K562 (cell line): ENCODE measurements around the gene SKAP1. TPM values are rescaled to one million over a fixed set of nuclear protein-coding genes. Genes with fewer than 3 reads are reported as not detected.

Experiments used
- ATAC-seq: fragments of 200-7000 bp; cut with Tn5 transposase; 3 replicates; pipeline ENCODE4 v1.9.1; 2020; ENCODE audit warnings: moderate library complexity
- BruUV-seq: library from RNA; stranded (reverse); fragments of 400-500 nt; replicated peaks from 2 replicates; lab custom pipeline; 2021; lab: Mats Ljungman, UMichigan
- CTCF ChIA-PET: fragments of 300-600 bp; formaldehyde crosslinking; extraction: SDS; loops from one replicate; lab custom pipeline; 2021; ENCODE audit warnings: low intra/inter-chr PET ratio; lab: Yijun Ruan, JAX
- POLR2A ChIA-PET: fragments of 300-600, 350-650 bp; sonication (Branson Sonifier 250); formaldehyde crosslinking; extraction: SDS; loops from one replicate; lab custom pipeline; 2021; ENCODE audit warnings: antibody characterized with exemption, inconsistent platforms; lab: Yijun Ruan, JAX
- DNase-seq, 4 experiments: peaks; one replicate each; pipeline versions ENCODE4 v3.0.0 to v3.0.0-alpha.2; 2011 to 2018; ENCODE audit warnings: low spot score in 3 of 4, mixed read lengths in 3 of 4; ENCODE audit errors: extremely low read depth in 1 of 4
- FAIRE-seq: peaks from 2 replicates; lab custom pipeline; 2011; peaks lifted over from hg19 to GRCh38; lab: Jason Lieb, UNC
- H2AFZ ChIP-seq: 2 replicates; pipeline ENCODE4 v1.6.0; 2011; ENCODE audit warnings: low read depth, low read length, control low read depth, inconsistent platforms
- H3K27ac ChIP-seq: fragments of 200-600 bp; 3 replicates; pipeline ENCODE4 v1.8.0; 2011; ENCODE audit warnings: low read depth, mild to moderate bottlenecking, control low read depth, inconsistent platforms, low read length, moderate library complexity, mixed read lengths; ENCODE audit errors: extremely low read depth
- H3K27me3 ChIP-seq, 2 experiments: fragments of 300-600 bp in 1 of 2; 2 replicates in 1 of 2; 3 replicates in 1 of 2; pipeline versions ENCODE4 v1.6.0 to v1.8.0; 2011; ENCODE audit warnings: inconsistent platforms in 2 of 2, low read length in 2 of 2, mild to moderate bottlenecking in 1 of 2, mixed read lengths in 1 of 2, moderate library complexity in 1 of 2; ENCODE audit not compliant: control insufficient read depth in 2 of 2, insufficient read depth in 2 of 2
- H3K36me3 ChIP-seq: fragments of 300-600 bp; 3 replicates; pipeline ENCODE4 v1.8.0; 2011; ENCODE audit warnings: mild to moderate bottlenecking, low read length, inconsistent platforms; ENCODE audit not compliant: control insufficient read depth, insufficient read depth
- H3K4me1 ChIP-seq, 2 experiments: fragments of 200-600 bp in 1 of 2; replicated peaks in 1 of 2; 2 replicates in 1 of 2; 3 replicates in 1 of 2; pipeline versions ENCODE4 v1.5.1 to v1.8.0; 2011; ENCODE audit warnings: inconsistent platforms in 2 of 2, low read length in 2 of 2, mild to moderate bottlenecking in 1 of 2, mixed read lengths in 1 of 2, moderate library complexity in 1 of 2; ENCODE audit not compliant: control insufficient read depth in 2 of 2, insufficient read depth in 2 of 2
- H3K4me2 ChIP-seq: 2 replicates; pipeline ENCODE4 v1.6.1; 2011; ENCODE audit warnings: low read length, control low read depth, inconsistent platforms, mixed read lengths; ENCODE audit not compliant: insufficient read depth
- H3K4me3 ChIP-seq: fragments of 200-600 bp; sonication (generic), shearing (Covaris generic); 2 replicates; pipeline ENCODE4 v1.5.1; 2016; ENCODE audit warnings: control low read depth, inconsistent platforms
- H3K79me2 ChIP-seq: fragments of 200-600 bp; 3 replicates; pipeline ENCODE4 v1.8.0; 2011; ENCODE audit warnings: low read length, inconsistent platforms; ENCODE audit not compliant: control insufficient read depth, insufficient read depth
- H3K9ac ChIP-seq, 2 experiments: 2 replicates each; pipeline versions ENCODE4 v1.6.0 to v1.6.1; 2011; ENCODE audit warnings: low read depth in 2 of 2, low read length in 2 of 2, control low read depth in 1 of 2, inconsistent platforms in 1 of 2, mild to moderate bottlenecking in 1 of 2, mixed read lengths in 1 of 2; ENCODE audit not compliant: insufficient read depth in 1 of 2
- H3K9me1 ChIP-seq: one replicate; pipeline ENCODE4 v1.6.0; 2011; ENCODE audit warnings: inconsistent platforms, mild to moderate bottlenecking, low read length, moderate library complexity; ENCODE audit not compliant: control insufficient read depth, insufficient read depth
- H3K9me3 ChIP-seq: replicated peaks from 2 replicates; pipeline ENCODE4 v1.5.1; 2011; ENCODE audit warnings: low read depth, low read length, inconsistent platforms; ENCODE audit not compliant: control insufficient read depth, insufficient read depth
- H4K20me1 ChIP-seq: replicated peaks from 2 replicates; pipeline ENCODE4 v1.6.1; 2011; ENCODE audit warnings: low read length, inconsistent platforms, mixed read lengths; ENCODE audit not compliant: control insufficient read depth, insufficient read depth
- DNMT1 ChIP-seq: fragments of 450-650 bp; IDR thresholded peaks from 2 replicates; pipeline ENCODE4 v1.6.1; 2016; ENCODE audit warnings: antibody characterized with exemption, mild to moderate bottlenecking
- HLTF ChIP-seq: fragments of 450-650 bp; IDR thresholded peaks from 2 replicates; pipeline ENCODE4 v1.6.1; 2016
- HMG20B ChIP-seq: fragments of 250-450 bp; sonication (Bioruptor Pico); IDR thresholded peaks from 2 replicates; pipeline ENCODE4 v1.5.0; 2021; ENCODE audit warnings: mild to moderate bottlenecking
- KAT8 ChIP-seq: fragments of 450-650 bp; IDR thresholded peaks from 2 replicates; pipeline ENCODE4 v1.6.1; 2016; ENCODE audit warnings: low read depth, mild to moderate bottlenecking
- KDM5B ChIP-seq: fragments of 200-600 bp; sonication (generic); IDR thresholded peaks from 2 replicates; pipeline ENCODE4 v1.6.1; 2012; ENCODE audit warnings: low read depth, mild to moderate bottlenecking, moderate library complexity, low read length, control low read depth, inconsistent platforms; ENCODE audit not compliant: insufficient replicate concordance
- NELFE ChIP-seq: IDR thresholded peaks from 2 replicates; pipeline ENCODE4 v1.6.1; 2011; ENCODE audit warnings: mild to moderate bottlenecking; ENCODE audit not compliant: insufficient read depth, insufficient read length
- NR1H2 ChIP-seq: sonication (generic); formaldehyde crosslinking; IDR thresholded peaks from 2 replicates; pipeline ENCODE4 v1.4.0; 2020; ENCODE audit warnings: mild to moderate bottlenecking, missing genetic modification reagents
- NR2C1 ChIP-seq, 2 experiments: fragments of 450-650 bp; IDR thresholded peaks; 2 replicates each; pipeline ENCODE4 v1.6.1; 2017; ENCODE audit warnings: mild to moderate bottlenecking in 2 of 2, antibody characterized with exemption in 1 of 2, inconsistent platforms in 1 of 2, missing compliant biosample characterization in 1 of 2, missing genetic modification characterization in 1 of 2
- PHTF2 ChIP-seq: fragments of 250-450 bp; sonication (Bioruptor Pico); IDR thresholded peaks from 2 replicates; pipeline ENCODE4 v1.5.0; 2021; ENCODE audit warnings: mild to moderate bottlenecking
- POLR2AphosphoS5 ChIP-seq: IDR thresholded peaks from 2 replicates; pipeline ENCODE4 v1.6.1; 2011; ENCODE audit warnings: mild to moderate bottlenecking, low read depth, low read length, moderate library complexity; ENCODE audit not compliant: control insufficient read depth, insufficient read depth
- RFX1 ChIP-seq: fragments of 450-650 bp; IDR thresholded peaks from 2 replicates; pipeline ENCODE4 v1.6.1; 2016; ENCODE audit warnings: mild to moderate bottlenecking, moderate library complexity
- SMARCC2 ChIP-seq: fragments of 450-650 bp; IDR thresholded peaks from 2 replicates; pipeline ENCODE4 v1.6.1; 2017; ENCODE audit warnings: antibody characterized with exemption, moderate library complexity, mild to moderate bottlenecking, low read depth
- TRIM24 ChIP-seq, 2 experiments: fragments of 450-650 bp; IDR thresholded peaks; 2 replicates each; pipeline ENCODE4 v1.6.1; 2016
- ZNF212 ChIP-seq: fragments of 450-650 bp; formaldehyde crosslinking; IDR thresholded peaks from 2 replicates; pipeline ENCODE4 v1.4.0; 2020; ENCODE audit warnings: mild to moderate bottlenecking
- ZNF224 ChIP-seq: sonication (generic); formaldehyde crosslinking; IDR thresholded peaks from 2 replicates; pipeline ENCODE4 v1.8.0; 2022; ENCODE audit warnings: mild to moderate bottlenecking, missing genetic modification reagents
- WGBS: fragments of 100-300 bp; shearing (Covaris generic); methylation state at CpG from one replicate; pipeline ENCODE4 v1.1.6; 2016; ENCODE audit warnings: low coverage, mixed read lengths; ENCODE audit not compliant: insufficient coverage; ENCODE audit errors: missing lambda C conversion rate; 5-methylcytosine and 5-hydroxymethylcytosine counted together
- in situ Hi-C: fragments of 300-500 bp; cut with MboI; formaldehyde crosslinking; loops from 4 replicates; pipeline ENCODE4 v1.15.0; 2018; ENCODE audit warnings: inconsistent platforms, mixed read lengths
- intact Hi-C: fragments of 100-400 bp; cut with micrococcal nuclease; formaldehyde crosslinking; loops from 2 replicates; pipeline ENCODE4 v1.14.2; 2022
- polyA plus RNA-seq, 8 experiments: library from polyadenylated mRNA; depleted of rRNA in 4 of 8; stranded (reverse) in 5 of 8; unstranded in 3 of 8; fragments of >200 nt; fragmentation: Nextera tagmentation in 2 of 8; fragmentation: Illumina TruSeq in 1 of 8; extraction: Ambion mirVana in 2 of 8; extraction: Trizol in 1 of 8; gene quantifications; 2 replicates each; pipeline versions ENCODE4 v1.2.1 to v1.2.3, GENCODE V29; 2011 to 2014; ENCODE audit warnings: inconsistent platforms in 1 of 8, missing spikeins in 1 of 8
- total RNA-seq, 7 experiments: library from RNA; depleted of rRNA in 6 of 7; stranded (reverse); fragments of >200 nt in 6 of 7; fragmentation: Illumina TruSeq in 2 of 7; extraction: Trizol in 2 of 7; gene quantifications; 2 replicates each; pipeline versions ENCODE4 v1.2.1 to v1.2.3, GENCODE V29; 2011 to 2021; ENCODE audit warnings: low replicate concordance in 1 of 7
- TF ChIP-seq, protein P1 (sequence below): fragments of 450-650 bp; formaldehyde crosslinking; conservative IDR thresholded peaks from 2 replicates; pipeline ENCODE4 v1.4.0; 2022; ENCODE audit warnings: mild to moderate bottlenecking, missing genetic modification characterization
- TF ChIP-seq, protein P2 (sequence below): fragments of 250-450 bp; sonication (Bioruptor Pico); IDR thresholded peaks from 2 replicates; pipeline ENCODE4 v1.8.0; 2022; ENCODE audit warnings: moderate library complexity, mild to moderate bottlenecking, inconsistent platforms
- TF ChIP-seq, protein P3 (sequence below): fragments of 250-450 bp; sonication (Bioruptor Pico); IDR thresholded peaks from 2 replicates; pipeline ENCODE4 v1.5.1; 2021; ENCODE audit warnings: mild to moderate bottlenecking
- TF ChIP-seq, protein P4 (sequence below): sonication (generic); formaldehyde crosslinking; IDR thresholded peaks from 2 replicates; pipeline ENCODE4 v1.8.0; 2022; ENCODE audit warnings: mild to moderate bottlenecking, missing genetic modification reagents, borderline replicate concordance

Gene SKAP1
- total and polyA plus RNA-seq, 9 of the 15 experiments (the other 6 are each of a cell fraction or from before 2014, with no cell fraction given) = 0.06 to 0.80 (median 0.10) TPM; not detected in 4

DNA sequence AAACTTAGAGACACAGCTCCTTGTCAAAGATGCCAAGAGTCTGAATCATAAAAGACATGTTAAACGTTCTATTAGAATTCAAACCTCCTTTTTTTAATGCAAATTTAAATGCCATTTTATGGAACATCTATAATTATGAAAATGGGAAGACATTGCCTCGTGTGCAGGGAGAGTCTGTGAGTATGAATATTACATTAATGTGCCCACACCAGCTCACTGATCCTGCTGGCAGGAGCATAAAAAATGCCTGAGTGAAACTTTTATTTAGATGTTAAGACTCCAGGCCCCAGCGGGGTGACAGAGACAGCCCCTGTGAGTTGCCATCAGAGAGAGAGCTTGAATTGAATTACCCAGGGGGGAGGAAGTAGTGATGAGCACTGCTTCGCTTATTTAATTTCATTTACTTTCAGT lies 237.7 kb downstream of the SKAP1 start:
- Histone ChIP-seq H4K20me1 (no peaks in the 10 kb centered on the region), H3K27ac (no peak overlapping the region), H3K9me3 (no peaks in the 10 kb centered on the region), H3K4me1 (no peaks in the 10 kb centered on the region), H3K27me3 (peaks cover 12 to 20% of the 10 kb centered on the region in 2 experiments), H3K9ac (no peak overlapping the region), H3K79me2 (no peaks in the 10 kb centered on the region), H3K4me3 (no peak overlapping the region), H2AFZ (no peak overlapping the region), H3K9me1 (no peaks in the 10 kb centered on the region), H3K36me3 (no peaks in the 10 kb centered on the region), H3K4me2 (no peak overlapping the region)
- in situ Hi-C loops (no loop called here), intact Hi-C loops (no loop called here)
- FAIRE-seq (no peak), DNase-seq (no peak), ATAC-seq (no peak)
- 9% methylated on average over 4 of the region's 4 CpGs for WGBS
- no TSS peak for BruUV-seq
- POLR2A ChIA-PET = interaction anchor here (0.5 to 2.3 kb wide), 6 partner anchors 10 to 313 kb away, joined by 3 to 8 read pairs (median 4); no protein-coding TSS in a partner anchor
- CTCF ChIA-PET = no interaction called here
- TF ChIP-seq NELFE = no peak
- no peak for TF ChIP-seq RFX1
- TF ChIP-seq, protein P1, sequence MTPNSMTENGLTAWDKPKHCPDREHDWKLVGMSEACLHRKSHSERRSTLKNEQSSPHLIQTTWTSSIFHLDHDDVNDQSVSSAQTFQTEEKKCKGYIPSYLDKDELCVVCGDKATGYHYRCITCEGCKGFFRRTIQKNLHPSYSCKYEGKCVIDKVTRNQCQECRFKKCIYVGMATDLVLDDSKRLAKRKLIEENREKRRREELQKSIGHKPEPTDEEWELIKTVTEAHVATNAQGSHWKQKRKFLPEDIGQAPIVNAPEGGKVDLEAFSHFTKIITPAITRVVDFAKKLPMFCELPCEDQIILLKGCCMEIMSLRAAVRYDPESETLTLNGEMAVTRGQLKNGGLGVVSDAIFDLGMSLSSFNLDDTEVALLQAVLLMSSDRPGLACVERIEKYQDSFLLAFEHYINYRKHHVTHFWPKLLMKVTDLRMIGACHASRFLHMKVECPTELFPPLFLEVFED (CRISPR knock-in tag) = no peak
- TF ChIP-seq DNMT1 = no peak
- TF ChIP-seq, protein P2, sequence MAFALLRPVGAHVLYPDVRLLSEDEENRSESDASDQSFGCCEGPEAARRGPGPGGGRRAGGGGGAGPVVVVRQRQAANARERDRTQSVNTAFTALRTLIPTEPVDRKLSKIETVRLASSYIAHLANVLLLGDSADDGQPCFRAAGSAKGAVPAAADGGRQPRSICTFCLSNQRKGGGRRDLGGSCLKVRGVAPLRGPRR (CRISPR knock-in tag) = no peak
- no peak for TF ChIP-seq PHTF2
- TF ChIP-seq HMG20B (CRISPR knock-in tag) = no peak
- TF ChIP-seq NR2C1 (IDR thresholded peaks at IDR 0.05) = no peak
- TF ChIP-seq NR2C1 (tag; IDR thresholded peaks at IDR 0.05) = no peak
- TF ChIP-seq TRIM24 (IDR thresholded peaks at IDR 0.05) = no peak
- no peak for TF ChIP-seq KDM5B
- TF ChIP-seq, protein P3, sequence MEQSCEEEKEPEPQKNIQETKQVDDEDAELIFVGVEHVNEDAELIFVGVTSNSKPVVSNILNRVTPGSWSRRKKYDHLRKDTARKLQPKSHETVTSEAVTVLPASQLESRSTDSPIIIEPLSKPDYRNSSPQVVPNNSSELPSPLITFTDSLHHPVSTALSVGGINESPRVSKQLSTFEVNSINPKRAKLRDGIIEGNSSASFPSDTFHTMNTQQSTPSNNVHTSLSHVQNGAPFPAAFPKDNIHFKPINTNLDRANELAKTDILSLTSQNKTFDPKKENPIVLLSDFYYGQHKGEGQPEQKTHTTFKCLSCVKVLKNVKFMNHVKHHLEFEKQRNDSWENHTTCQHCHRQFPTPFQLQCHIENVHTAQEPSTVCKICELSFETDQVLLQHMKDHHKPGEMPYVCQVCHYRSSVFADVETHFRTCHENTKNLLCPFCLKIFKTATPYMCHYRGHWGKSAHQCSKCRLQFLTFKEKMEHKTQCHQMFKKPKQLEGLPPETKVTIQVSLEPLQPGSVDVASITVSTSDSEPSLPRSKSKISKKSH = no peak
- TF ChIP-seq ZNF212 = no peak
- TF ChIP-seq POLR2AphosphoS5 = no peak
- no peak for TF ChIP-seq NR1H2
- no peak for TF ChIP-seq KAT8
- TF ChIP-seq HLTF = no peak
- TF ChIP-seq, protein P4, sequence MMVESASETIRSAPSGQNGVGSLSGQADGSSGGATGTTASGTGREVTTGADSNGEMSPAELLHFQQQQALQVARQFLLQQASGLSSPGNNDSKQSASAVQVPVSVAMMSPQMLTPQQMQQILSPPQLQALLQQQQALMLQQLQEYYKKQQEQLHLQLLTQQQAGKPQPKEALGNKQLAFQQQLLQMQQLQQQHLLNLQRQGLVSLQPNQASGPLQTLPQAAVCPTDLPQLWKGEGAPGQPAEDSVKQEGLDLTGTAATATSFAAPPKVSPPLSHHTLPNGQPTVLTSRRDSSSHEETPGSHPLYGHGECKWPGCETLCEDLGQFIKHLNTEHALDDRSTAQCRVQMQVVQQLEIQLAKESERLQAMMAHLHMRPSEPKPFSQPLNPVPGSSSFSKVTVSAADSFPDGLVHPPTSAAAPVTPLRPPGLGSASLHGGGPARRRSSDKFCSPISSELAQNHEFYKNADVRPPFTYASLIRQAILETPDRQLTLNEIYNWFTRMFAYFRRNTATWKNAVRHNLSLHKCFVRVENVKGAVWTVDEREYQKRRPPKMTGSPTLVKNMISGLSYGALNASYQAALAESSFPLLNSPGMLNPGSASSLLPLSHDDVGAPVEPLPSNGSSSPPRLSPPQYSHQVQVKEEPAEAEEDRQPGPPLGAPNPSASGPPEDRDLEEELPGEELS (CRISPR knock-in tag) = no peak
- no peak for TF ChIP-seq ZNF224 (CRISPR knock-in tag)
- TF ChIP-seq SMARCC2 = no peak
